Umbilical cord (tissue), 2 donors: Measurements from ENCODE around the gene CDKL2. TPM values are rescaled to one million over a fixed set of nuclear protein-coding genes. Genes with fewer than 3 reads are reported as not detected.
A peak's percentile ranks its signal among the peaks of the same experiment; 100 is the strongest.

ENCODE experiments used
- DNase-seq: peaks from one replicate; pipeline ENCODE4 v3.0.0-alpha.2; 2015; ENCODE audit warnings: low spot score
- total RNA-seq: library from RNA; depleted of rRNA; stranded (reverse); fragments of >200 nt; gene quantifications from one replicate; pipeline ENCODE4 v1.2.3, GENCODE V29; 2014; ENCODE audit warnings: low replicate concordance; ENCODE audit not compliant: insufficient read depth

CDKL2 gene
- total RNA-seq, 1 donor from 2014 or later = 1.2 TPM

GRCh38 chr4:75639124-75639695 lies 8.9 kb upstream of the CDKL2 start:
- DNase-seq = no peak

DNA sequence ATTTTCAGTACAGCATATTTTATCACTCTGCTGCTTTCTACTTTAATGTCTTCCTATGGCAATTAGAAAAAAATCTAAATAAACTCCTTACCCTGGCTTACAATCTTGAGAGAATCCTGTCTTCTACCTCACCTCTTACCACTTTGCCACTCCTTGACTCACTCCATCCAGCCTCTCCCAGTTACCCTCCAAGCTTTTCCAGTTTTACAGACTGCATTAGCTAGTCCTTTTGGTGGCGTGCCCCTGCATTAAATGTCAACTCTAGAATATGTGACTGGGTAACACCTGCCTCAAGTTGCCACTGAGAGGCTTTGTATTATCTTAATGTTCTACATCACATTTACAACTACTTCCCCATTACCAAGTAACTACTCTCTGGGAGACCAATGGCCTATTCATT lies 7.5 kb upstream of the CDKL2 start:
- DNase-seq = no peak

DNA sequence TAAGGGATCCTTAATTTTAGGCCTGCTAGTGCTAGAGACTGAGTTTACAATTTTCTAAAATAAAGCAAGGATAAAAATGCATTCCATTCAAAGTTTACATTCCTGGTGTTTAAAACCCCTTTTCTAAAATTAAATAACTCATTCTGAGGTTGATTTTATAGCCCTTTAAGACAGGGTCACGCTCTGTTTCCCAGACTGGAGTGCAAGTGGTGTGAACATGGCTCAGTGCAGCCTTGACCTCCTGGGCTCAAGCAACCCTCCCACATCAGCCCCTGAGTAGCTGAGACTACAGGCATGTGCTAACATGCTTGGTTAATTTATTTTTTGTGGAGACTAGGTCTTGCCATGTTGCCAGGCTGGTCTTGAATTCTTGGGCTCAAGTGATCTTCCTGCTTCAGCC lies 6.8 kb upstream of the CDKL2 start:
- no peak for DNase-seq

DNA sequence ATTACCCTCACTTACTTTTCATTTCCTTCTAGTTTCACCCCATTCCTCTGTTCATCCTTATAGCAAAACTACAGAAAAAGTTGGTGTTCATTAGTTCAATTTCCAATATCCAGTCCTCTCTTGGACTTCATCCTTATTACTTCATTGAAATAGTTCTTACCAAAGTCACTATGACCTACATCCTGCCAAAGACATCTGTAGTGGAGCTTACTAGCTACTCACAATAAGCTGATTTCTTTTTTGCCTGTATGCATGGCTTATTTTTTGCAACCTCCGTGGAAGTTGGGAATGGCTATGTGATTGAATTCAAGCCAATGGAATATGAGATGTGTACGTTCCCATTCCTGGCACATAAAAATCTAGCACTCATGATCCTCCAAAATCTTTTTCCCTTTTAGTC lies 4.6 kb upstream of the CDKL2 start:
- DNase-seq = no peak

GRCh38 chr4:75634281-75634680 lies 4.0 kb upstream of the CDKL2 start:
- DNase-seq = no peak

DNA sequence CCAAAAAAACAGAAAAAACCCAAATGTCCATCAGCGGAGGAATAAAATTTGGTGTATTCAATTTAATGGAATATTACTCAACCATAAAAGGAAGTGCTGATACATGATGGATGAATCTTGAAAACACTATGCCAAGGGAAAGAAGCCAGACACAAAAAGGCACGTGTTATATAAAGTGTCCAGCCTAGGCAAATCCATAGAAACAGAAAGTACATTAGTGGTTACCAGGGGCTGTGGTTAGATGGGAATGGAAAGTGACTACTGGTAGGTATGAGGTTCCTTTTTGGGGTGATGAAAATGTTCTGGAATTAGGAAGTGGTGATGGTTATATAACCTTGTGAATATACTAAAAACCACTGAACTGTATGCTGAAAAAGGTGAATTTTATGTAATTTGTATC lies 3.5 kb upstream of the CDKL2 start:
- DNase-seq = no peak

DNA sequence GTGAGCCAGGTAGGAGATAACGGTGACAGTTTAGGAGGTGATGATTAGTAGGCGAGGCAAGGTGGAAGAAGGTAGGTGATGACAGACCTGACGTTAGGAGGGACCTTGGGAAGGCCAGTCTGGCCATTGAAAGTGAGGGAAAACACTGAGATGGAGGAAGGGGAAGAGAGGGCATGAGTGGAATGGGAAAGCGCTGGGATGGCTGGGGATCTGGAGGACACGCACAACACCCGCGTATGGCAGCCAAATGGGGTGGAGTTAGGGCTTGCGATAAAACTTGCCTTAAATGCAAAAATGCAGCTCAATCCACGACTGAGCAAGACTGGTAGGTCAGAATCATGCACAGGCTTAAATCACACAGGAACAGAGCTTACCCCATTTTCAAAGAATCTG lies 605 bp upstream of the CDKL2 start:
- peak; percentile 45 for DNase-seq

DNA sequence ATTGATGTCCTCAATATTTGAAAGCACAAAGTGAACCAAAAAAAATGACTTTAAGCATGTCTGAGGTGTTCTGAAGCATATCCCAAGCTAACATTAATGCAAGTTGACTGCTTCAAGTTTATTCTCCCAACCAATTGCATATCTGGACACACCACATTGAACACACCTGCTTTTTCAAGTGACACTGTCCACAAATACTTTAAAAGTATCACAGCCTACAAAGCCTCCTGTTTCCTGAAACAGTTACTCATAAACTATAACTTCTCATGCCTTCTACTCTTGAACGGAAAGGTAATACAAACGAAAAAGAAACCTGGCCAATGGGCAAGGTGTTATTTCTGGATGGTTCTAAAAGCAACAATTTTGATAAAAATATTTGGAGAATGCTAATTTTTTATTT lies 1.1 kb downstream of the CDKL2 start:
- DNase-seq = no peak

DNA sequence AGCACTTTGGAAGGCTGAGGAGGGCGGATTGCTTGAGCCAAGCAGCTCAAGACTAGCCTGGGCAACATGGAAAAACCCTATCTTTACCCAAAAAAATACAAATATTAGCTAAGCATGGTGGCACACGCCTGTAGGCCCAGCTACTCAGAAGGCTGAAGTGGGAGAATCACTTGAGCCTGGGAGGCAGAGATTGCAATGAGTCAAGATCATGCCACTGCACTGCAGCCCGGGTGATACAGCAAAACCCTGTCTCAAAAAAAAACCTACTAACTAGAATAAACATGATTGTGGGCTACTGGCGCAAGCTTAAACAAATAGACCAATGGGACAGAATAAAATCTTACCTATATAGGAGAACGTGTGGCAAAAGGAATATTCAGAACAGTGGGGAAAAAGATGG lies 7.3 kb downstream of the CDKL2 start:
- DNase-seq = no peak

DNA sequence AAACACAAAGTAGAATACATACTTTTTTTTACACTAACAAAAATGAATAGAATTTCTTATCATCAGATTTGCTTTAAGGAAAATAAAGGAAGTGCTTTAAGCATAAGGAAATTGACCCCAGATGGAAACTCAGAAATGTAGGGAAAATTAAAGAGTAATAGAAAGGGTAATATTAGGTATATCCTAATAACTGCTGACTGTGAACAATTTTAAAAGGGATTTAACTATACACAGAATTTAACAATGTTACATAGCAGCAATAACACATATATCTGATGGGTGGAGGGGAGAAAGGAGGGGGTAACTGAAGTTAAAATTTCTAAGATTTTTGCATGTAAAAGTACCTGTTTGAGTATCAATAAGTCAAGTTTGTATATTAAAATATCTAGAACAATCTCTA lies 8.6 kb downstream of the CDKL2 start:
- DNase-seq = no peak

DNA sequence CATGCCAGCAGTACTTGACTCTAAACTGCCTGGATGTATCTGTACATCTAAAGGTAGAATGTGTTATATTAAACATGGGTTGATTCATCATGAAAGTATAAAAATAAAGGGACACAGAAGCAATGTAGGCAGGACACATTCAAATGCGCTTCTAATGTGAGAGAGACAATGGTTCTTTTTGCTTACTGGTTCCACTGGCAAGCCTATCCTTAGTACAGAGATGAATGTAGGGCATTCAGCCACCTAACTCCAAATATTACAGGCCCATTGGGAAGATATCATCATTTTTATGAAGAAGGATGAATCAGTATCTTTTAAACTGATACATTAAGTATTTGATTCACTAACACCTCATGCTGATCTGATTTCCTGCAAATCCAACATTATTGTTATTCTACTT lies 18.0 kb downstream of the CDKL2 start:
- DNase-seq = no peak

DNA sequence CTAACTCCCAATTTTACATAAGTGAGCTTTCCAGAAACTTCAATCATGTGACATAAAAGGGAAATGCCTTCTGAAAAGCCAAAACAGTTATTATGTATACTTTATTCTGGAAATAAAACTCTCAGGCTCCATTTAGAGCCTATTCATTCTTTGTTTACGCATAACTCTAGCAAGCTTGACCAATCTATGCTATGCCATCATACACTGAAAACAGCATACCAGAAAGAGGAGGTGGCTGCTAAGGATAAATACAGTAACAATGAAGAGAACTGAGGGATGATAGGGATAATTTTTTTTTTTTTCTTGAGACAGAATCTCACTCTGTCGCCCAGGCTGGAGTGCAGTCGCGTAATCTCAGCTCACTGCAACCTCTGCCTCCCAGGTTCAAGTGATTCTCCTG lies 24.4 kb downstream of the CDKL2 start:
- DNase-seq = no peak

GRCh38 chr4:75599647-75600046 lies 30.7 kb downstream of the CDKL2 start:
- no peak for DNase-seq

GRCh38 chr4:75598390-75598789 lies 31.9 kb downstream of the CDKL2 start:
- DNase-seq = peak; percentile 10

DNA sequence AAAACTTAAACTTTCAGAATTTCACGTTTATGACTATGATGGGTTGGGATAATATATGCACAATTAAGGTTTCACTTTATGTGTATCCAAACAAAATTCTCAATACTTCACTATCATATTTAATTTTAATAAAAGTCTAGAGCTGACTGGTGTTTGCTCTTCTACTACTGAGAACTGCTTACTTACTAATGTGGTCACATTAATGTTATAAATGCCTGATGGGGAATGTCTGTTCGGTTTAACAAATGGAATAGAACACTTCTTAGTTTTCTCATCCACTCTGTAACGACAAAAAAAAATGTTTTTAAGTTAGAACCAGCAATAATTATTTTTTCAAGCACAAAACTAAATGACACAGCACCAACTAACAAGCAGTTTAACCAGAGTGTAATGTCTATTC lies 34.3 kb downstream of the CDKL2 start:
- DNase-seq = no peak

GRCh38 chr4:75593393-75593792 lies 36.9 kb downstream of the CDKL2 start:
- DNase-seq = no peak

GRCh38 chr4:75584067-75584466 lies 46.3 kb downstream of the CDKL2 start:
- DNase-seq = no peak

DNA sequence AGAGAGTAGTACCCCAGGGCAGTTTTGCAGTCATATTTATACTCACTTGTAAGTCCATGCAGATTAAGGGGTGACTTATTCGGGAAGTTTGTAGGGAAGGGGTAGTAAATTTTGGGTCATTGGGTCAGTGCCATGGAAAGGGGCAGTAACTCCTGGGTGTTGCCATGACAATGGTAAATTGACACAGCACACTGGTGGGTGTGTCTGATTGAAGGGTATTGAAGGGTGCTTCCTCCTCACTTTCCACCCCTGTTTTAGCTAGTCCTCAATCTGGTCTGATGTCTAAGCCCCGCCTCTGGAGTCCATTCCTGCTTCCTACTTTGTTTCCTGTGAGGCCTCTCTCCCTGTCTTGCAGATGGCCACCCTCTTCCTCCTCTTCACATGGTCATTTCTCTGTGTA lies 62.6 kb downstream of the CDKL2 start:
- no peak for DNase-seq

- DNase-seq = no peak
Measured at GRCh38 chr4:75566911-75567310, 63.4 kb downstream of the CDKL2 start.

GRCh38 chr4:75565481-75565880 lies 64.8 kb downstream of the CDKL2 start:
- DNase-seq = no peak

DNA sequence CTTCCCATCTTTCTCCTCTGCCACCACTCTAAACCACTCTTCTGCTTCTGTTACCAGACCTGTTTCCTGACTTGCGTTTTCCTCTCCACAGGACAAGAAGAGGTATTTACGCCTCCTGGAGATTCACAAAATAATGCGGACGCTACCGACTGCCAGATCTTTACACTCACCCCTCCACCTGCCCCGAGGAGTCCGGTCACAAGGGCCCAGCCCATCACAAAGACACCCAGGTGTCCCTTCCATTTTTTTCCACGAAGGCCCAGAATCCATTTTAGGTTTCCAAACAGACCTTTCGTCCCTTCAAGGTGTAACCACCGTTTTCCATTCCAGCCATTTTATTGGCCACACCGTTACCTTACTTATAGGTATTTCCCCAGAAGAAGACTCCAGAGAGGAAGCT lies 66.3 kb downstream of the CDKL2 start:
- no peak for DNase-seq

DNA sequence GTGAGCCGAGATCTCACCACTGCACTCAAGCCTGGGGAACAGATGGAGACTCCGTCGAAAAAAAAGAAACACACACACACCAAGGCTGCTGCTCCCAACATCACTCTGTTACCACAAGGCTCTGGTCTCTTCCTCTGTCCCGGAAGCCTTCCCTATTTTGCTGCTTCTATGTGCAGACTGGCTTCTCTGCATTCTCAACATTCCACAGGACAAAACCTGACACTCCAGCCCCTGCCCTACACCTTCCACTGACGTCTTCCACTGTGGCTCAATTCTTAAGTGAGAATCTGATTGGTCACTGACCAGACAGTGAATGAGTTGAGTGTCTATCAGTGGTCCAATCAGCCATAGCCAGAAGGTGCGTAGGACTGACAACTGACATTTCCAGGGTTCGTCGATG lies 68.5 kb downstream of the CDKL2 start:
- peak; percentile 41 for DNase-seq

DNA sequence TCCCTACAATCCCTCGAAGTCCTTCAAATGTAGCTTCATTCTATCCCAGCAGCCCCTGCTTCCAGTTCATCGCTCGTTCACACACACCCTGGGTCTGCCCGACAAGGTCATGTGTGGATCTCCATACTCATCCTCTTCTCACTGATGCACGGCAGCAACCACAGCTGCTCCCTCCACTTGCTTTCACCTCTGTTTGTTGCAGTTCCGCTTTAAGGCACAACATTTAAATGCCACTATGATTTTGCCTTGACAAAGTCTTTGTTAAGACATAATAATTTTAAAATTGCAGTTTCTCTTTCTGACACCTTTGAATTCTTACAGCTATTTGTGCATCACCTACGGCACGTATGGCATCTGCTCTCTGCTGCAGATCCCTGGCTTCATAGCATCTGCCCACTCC lies 72.6 kb downstream of the CDKL2 start:
- DNase-seq = no peak

GRCh38 chr4:75555294-75556164 lies 74.8 kb downstream of the CDKL2 start, which contains the start of gene ODAPH:
Gene ODAPH (plus strand): TSS chr4:75556066. CDS start chr4:75556083, 17 bp downstream.
- DNase-seq = no peak
